ENCODE data around the gene MRPL3. TPM values are rescaled to one million over a fixed set of nuclear protein-coding genes. Genes with fewer than 3 reads are reported as not detected.

MRPL3 gene
- total RNA-seq, 3 donors from 2014 or later = 79.0 to 108 (median 95.1) TPM

GRCh38 chr3:131540143-131540542 lies 37.4 kb upstream of the MRPL3 start:
- no peak for DNase-seq (ENCODE audit: low spot score in 2 of 2)
- intact Hi-C loops (cut with DNase I; ENCODE audit: low total_unique reads) = no loop called here
- Histone ChIP-seq H3K27me3 (no peaks in the 10 kb centered on the region), H3K27ac (no peak overlapping the region), H3K4me1 (no peaks in the 10 kb centered on the region), H3K36me3 (no peaks in the 10 kb centered on the region), H3K4me3 (no peak overlapping the region), H3K9me3 (no peaks in the 10 kb centered on the region)
- TF ChIP-seq POLR2AphosphoS5 (IDR thresholded peaks at IDR 0.05) (no peak), CTCF (IDR thresholded peaks at IDR 0.05) (no peak), POLR2A (IDR thresholded peaks at IDR 0.05) (no peak)

- no peak overlapping the region for H3K27ac ChIP-seq
- H3K9me3 ChIP-seq = no peaks in the 10 kb centered on the region
- no peak overlapping the region for H3K4me3 ChIP-seq
- no peak for DNase-seq (ENCODE audit: low spot score in 2 of 2)
- TF ChIP-seq CTCF (IDR thresholded peaks at IDR 0.05) (no peak), POLR2AphosphoS5 (IDR thresholded peaks at IDR 0.05) (no peak), POLR2A (IDR thresholded peaks at IDR 0.05) (no peak)
- no peaks in the 10 kb centered on the region for H3K27me3 ChIP-seq
- no peaks in the 10 kb centered on the region for H3K36me3 ChIP-seq
- no peaks in the 10 kb centered on the region for H3K4me1 ChIP-seq
- intact Hi-C loops (cut with DNase I; ENCODE audit: low total_unique reads) = no loop called here
Observed at GRCh38 chr3:131538968-131539367, 36.2 kb upstream of the MRPL3 start.

GRCh38 chr3:131537531-131537930 lies 34.8 kb upstream of the MRPL3 start:
- Histone ChIP-seq H3K27ac (no peak overlapping the region), H3K4me3 (no peak overlapping the region), H3K4me1 (no peaks in the 10 kb centered on the region), H3K9me3 (no peaks in the 10 kb centered on the region), H3K36me3 (no peaks in the 10 kb centered on the region), H3K27me3 (no peaks in the 10 kb centered on the region)
- DNase-seq (ENCODE audit: low spot score in 2 of 2) = no peak
- intact Hi-C loops (cut with DNase I; ENCODE audit: low total_unique reads) = no loop called here
- TF ChIP-seq POLR2AphosphoS5 (IDR thresholded peaks at IDR 0.05) (no peak), CTCF (IDR thresholded peaks at IDR 0.05) (no peak), POLR2A (IDR thresholded peaks at IDR 0.05) (no peak)

- intact Hi-C loops (cut with DNase I; ENCODE audit: low total_unique reads) = no loop called here
Observed at GRCh38 chr3:131535596-131535995, 32.8 kb upstream of the MRPL3 start.

GRCh38 chr3:131535131-131535530 lies 32.4 kb upstream of the MRPL3 start:
- no peak overlapping the region for H3K27ac ChIP-seq
- no peaks in the 10 kb centered on the region for H3K9me3 ChIP-seq
- no peaks in the 10 kb centered on the region for H3K4me1 ChIP-seq
- DNase-seq (ENCODE audit: low spot score in 2 of 2) = no peak
- no peaks in the 10 kb centered on the region for H3K27me3 ChIP-seq
- intact Hi-C loops (cut with DNase I; ENCODE audit: low total_unique reads) = no loop called here
- H3K36me3 ChIP-seq = no peaks in the 10 kb centered on the region
- TF ChIP-seq POLR2A (IDR thresholded peaks at IDR 0.05) (no peak), POLR2AphosphoS5 (IDR thresholded peaks at IDR 0.05) (no peak), CTCF (IDR thresholded peaks at IDR 0.05) (no peak)
- no peak overlapping the region for H3K4me3 ChIP-seq

More at GRCh38 chr3:131535596-131535995, 32.8 kb upstream of the MRPL3 start:
- Histone ChIP-seq H3K9me3 (no peaks in the 10 kb centered on the region), H3K4me1 (no peaks in the 10 kb centered on the region), H3K4me3 (no peak overlapping the region), H3K27ac (no peak overlapping the region), H3K36me3 (no peaks in the 10 kb centered on the region), H3K27me3 (no peaks in the 10 kb centered on the region)
- DNase-seq (ENCODE audit: low spot score in 2 of 2) = no peak
- TF ChIP-seq POLR2AphosphoS5 (IDR thresholded peaks at IDR 0.05) (no peak), POLR2A (IDR thresholded peaks at IDR 0.05) (no peak), CTCF (IDR thresholded peaks at IDR 0.05) (no peak)
